GM10266 (cell line): ENCODE data around the gene OR10X1.

Experiments used
- DNase-seq: peaks from one replicate; pipeline ENCODE4 v3.0.0; 2012; ENCODE audit errors: extremely low spot score
- CTCF ChIP-seq: IDR thresholded peaks from 2 replicates; pipeline ENCODE4 v1.5.1; 2012; ENCODE audit warnings: mild to moderate bottlenecking, low read depth; ENCODE audit not compliant: control insufficient read depth, insufficient read depth; ENCODE audit errors: missing control alignments

The OR10X1 gene

GRCh38 chr1:158579733-158580132 is at the start of gene OR10X1:
OR10X1 (minus strand) TSS chr1:158579899; CDS start chr1:158579899, 0 bp downstream.
- no peak for TF ChIP-seq CTCF
- DNase-seq, result no peak

- DNase-seq, result no peak
- TF ChIP-seq CTCF, result no peak
Measured at GRCh38 chr1:158613764-158614163, 34.1 kb upstream of the OR10X1 start.

GRCh38 chr1:158611916-158612315 is 32.2 kb upstream of the OR10X1 start:
- DNase-seq, result no peak
- TF ChIP-seq CTCF, result no peak

- no peak for DNase-seq
- TF ChIP-seq CTCF, result no peak
Measured at GRCh38 chr1:158607296-158607695, 27.6 kb upstream of the OR10X1 start.

GRCh38 chr1:158604968-158605367 is 25.3 kb upstream of the OR10X1 start, which contains the start of gene OR10Z1:
OR10Z1 (plus strand) TSS chr1:158605268; CDS start chr1:158606439, 1,171 bp downstream.
- no peak for DNase-seq
- no peak for TF ChIP-seq CTCF

GRCh38 chr1:158600735-158601134 is 21.0 kb upstream of the OR10X1 start:
- no peak for DNase-seq
- TF ChIP-seq CTCF, result no peak

GRCh38 chr1:158586942-158587341 is 7.2 kb upstream of the OR10X1 start:
- DNase-seq, result no peak
- no peak for TF ChIP-seq CTCF

- no peak for DNase-seq
- no peak for TF ChIP-seq CTCF
Measured at GRCh38 chr1:158583962-158584361, 4.3 kb upstream of the OR10X1 start.
